NCI-H2227 (cell line): ENCODE measurements around the gene GRK3.
"Not testable (repeated sequence)": the region's sequence is repeated elsewhere in the genome, so short reads cannot be mapped to it uniquely, and the experiment has no call there.

Experiments
- DNase-seq: peaks from one replicate; lab custom pipeline; 2025; ENCODE audit not compliant: unreplicated experiment; lab: John Stamatoyannopoulos, UW

GRK3 gene

GRCh38 chr22:25623851-25624250, 59.4 kb downstream of the GRK3 start:
- no peak for DNase-seq

GRCh38 chr22:25624476-25624875, 60.0 kb downstream of the GRK3 start:
- DNase-seq = no peak

- DNase-seq = not testable (repeated sequence)
Observed at GRCh38 chr22:25625747-25626623, 61.5 kb downstream of the GRK3 start.

DNA sequence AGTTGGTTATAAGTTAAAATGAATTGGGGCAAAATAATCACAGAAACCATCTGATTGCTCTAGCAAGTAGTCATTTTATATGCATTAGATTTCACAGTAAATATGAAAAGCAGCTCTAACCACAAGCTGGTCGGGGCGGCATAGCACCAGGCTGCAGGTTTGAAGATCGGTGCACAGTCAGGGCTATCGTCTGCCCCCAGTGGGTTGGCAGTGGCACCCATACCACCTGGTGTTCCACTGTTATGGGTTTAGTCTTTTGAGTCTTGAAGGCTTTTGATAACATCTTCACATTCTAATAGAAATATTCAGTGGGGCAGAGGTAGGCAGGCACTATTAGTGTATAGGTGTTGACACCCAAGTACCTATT, 62.1 kb downstream of the GRK3 start:
- no peak for DNase-seq

DNA sequence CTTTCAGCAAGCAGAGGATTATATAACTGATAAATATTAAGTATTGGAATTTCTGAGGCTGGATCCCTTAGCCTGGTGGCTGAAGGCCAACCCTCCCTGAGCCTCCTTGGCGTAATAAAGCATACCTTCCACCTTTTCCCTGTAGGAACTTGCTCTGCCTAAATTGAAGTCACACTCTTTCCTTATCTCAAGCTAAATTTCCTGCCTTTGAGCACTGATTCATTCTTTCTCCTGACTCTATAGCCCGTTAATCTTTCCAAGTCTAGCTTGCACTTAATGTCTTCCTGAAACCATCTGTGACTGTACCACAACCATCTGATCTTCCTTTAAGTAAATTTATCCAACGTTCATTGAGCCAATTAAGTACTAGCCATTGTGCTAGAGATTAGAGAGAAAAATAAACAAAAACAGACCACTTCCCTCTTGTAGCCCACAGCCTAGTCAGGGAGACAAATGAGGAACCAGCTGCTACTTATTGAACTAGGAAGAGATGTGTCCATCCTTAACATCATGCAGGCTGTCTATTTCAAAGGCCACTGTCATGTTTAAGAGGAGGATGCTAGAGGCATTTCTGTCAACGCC, 62.9 kb downstream of the GRK3 start:
- DNase-seq = no peak

DNA sequence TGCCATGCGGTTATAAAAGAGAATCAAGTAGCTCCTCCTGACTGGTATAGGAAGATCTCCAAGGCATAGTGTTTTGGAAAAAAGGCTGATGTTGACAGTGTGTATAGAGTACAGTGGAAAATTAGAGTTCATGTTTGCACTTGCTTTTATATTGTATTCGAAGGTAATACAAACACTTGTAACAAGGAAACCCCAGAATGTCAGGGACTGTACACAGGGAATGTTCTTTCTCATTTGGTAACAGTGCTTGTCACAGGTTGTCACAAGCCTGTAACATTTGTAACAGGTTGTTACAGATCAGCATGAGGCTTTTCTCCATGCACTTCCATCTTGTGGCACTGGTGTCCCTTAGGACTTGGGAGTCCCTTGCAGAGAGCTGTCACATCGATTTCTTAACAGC, 64.0 kb downstream of the GRK3 start:
- no peak for DNase-seq

DNA sequence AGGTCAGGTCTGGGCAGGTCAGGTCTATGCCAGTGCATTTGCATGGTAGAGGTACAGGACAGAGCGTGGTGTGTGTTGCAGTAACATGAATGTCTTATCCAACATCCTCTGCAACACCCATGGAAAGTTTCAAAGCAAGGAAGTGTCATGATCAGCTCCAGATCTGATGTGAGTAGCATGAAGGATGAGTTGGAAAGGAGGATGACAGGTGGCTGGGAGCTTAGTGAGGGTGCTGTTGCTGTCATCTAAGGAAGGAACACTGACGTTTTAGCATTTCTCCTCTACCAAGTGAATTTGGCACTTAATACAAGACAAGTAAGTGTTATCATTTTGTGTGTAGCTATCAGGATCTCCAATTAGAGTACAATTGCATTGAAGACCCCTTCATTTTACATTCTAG, 65.1 kb downstream of the GRK3 start:
- no peak for DNase-seq

GRCh38 chr22:25630447-25630846, 66.0 kb downstream of the GRK3 start:
- no peak for DNase-seq

GRCh38 chr22:25636323-25636722, 71.8 kb downstream of the GRK3 start:
- no peak for DNase-seq

GRCh38 chr22:25637032-25637431, 72.6 kb downstream of the GRK3 start:
- DNase-seq = no peak

GRCh38 chr22:25637672-25638071, 73.2 kb downstream of the GRK3 start:
- no peak for DNase-seq

DNA sequence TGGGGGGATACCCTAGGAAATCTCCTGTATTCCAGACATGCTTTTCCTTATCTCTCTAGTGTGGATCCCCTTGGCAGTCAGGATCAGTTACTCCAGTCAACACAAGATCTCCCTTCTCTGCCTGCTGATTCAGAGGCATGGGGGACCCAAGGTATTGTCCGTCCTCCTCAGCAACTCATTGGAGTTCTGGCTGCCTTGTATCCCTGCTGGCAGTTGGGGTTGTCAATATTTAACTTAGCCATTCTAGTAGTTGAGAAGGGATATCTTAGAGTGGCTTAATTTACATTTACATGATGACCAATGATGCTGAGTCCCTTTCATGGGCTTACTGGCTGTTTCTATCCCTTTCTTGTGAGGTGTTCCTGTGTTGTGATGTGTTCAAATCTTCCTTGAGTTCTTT, 74.2 kb downstream of the GRK3 start:
- no peak for DNase-seq

DNA sequence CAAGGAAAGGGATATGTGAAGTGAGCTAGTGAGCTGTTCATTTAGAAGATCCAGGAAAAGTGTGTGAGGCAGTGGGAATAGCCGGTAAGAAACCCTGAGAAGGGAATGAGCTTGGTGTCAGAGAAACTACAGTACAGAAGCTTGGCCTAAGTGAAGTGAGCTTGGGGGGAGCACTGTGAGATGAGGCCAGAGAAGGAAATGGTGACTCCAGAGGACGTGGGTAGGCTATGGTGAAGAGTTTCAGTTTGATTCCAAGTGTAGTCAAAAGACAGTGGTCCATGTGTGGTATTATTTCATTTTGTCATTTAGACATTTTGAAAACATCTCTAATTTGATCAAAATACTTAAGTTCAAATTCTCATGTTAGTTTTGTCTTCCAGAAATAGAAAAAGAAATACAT, 77.2 kb downstream of the GRK3 start:
- DNase-seq = no peak

DNA sequence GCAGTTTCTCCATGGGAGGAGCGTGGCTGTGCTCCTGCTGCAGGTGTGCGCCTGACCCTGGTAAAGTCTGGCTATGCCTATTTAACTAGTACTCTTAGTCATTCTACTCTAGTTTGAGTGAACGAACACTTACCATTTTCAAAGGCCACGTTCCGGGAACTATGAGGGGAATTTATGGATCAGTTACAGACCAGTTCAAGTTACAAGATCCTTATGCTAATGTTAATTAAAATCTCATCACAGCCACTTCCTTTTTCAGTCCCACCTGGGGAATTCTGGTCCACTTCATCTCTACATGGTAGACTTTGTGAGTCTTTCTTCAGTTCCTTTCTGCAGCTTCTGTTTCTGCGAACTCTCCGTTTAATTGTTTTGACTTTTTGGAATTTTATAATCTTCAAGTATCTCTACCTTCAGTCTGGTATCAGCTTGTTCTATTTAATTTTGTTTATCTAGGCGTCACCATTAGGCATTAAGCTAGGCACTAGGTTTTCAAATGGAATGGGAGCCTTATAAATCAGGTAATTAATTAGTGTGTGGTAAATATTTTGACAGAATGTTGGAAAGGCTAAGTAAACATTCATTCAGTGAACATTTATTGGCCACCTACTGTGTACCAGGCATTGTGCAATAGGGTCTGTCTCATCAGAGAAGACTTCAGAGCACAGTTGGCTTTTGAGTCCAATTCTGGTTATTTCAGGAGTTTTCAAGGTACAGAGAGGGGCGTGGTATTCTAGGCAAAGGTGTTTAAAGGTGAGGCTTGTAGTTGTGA, 78.9 kb downstream of the GRK3 start:
- DNase-seq = no peak

DNA sequence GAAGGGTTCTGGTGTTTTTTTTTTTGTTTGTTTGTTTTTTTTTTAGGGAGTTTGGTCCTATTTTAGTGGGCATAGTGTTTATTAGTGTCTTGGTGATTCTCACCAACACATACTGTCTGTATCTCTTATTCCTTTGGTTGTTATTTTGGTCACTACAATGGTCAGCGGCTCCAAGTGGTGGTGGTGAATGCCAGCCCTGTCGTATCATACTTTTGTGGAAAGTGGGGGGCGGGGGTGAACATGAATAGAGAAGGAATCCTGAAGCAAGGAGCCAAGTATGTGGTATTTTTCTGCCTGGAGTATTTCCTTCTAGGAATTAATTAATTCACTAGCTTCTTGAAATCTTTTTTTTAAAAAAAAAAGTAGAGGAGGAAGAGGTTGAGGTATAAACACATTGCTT, 79.6 kb downstream of the GRK3 start:
- DNase-seq = no peak

DNA sequence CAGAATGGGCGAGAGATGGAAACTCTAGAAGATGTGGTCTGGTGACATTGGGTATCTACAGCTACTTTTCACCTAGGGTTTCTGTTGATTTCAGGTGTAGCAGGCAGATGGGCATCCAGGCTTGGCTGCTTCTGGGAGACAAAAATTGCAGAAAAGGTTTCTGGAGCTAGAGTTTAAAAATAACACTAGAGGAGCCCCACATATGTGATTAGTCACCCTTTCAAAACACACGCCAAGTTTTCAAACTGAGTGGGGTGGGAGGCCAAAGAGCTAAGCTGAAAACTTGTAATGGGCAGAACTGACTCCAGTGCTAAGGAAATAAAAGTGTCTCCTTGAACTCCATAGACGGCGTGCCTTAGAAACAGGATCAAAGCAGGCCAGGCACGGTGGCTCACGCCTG, 80.8 kb downstream of the GRK3 start:
- no peak for DNase-seq

GRCh38 chr22:25645964-25646363, 81.5 kb downstream of the GRK3 start:
- no peak for DNase-seq

GRCh38 chr22:25650833-25651232, 86.4 kb downstream of the GRK3 start:
- no peak for DNase-seq

DNA sequence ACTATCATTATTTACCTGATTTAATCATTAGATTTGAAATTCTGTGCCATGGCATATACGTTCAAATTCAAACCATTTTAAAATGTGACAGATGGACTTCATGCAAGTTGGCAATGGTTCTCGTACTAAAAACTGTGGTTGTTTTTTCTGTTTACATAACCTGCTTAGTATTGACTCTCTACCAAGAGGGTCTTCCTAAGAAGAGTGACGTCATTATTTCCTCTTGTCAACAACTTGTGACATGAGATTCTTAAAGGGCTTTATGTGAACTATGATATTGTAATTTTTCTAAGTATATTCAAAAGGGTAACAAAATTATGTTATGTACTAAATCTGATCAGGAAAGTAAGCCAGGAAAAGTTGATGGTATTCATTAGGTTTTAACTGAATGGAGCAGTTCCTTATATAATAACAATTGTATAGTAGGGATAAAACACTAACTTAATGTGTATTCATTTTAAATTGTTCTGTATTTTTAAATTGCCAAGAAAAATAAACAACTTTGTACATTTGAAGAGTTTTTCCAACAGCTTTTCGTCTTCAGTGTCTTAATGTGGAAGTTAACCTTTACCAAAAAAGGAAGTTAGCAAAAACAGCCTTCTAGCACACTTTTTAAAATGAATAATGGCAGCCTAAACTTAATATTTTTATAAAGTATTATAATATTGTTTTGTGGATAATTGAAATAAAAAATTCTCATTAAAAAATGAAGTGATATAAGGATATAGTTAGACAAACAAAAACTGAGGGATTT, 87.0 kb downstream of the GRK3 start:
- DNase-seq = no peak

GRCh38 chr22:25654676-25655075, 90.2 kb downstream of the GRK3 start:
- DNase-seq = no peak

GRCh38 chr22:25655371-25655935, 91.0 kb downstream of the GRK3 start:
- DNase-seq = no peak
